Calu3 (cell line): ENCODE data around the gene WDFY4. TPM values are rescaled to one million over a fixed set of nuclear protein-coding genes. Genes with fewer than 3 reads are reported as not detected.

Source experiments
- BruUV-seq: library from RNA; stranded (reverse); fragments of 400-500 nt; replicated peaks from 2 replicates; lab custom pipeline; 2021; lab: Mats Ljungman, UMichigan
- CTCF ChIA-PET: fragments of 300-600 bp; sonication (Branson Sonifier 250); formaldehyde crosslinking; loops from one replicate; lab custom pipeline; 2022; ENCODE audit warnings: antibody characterized with exemption; lab: Charles Lee
- DNase-seq: peaks from one replicate; pipeline ENCODE4 v3.0.0; 2022
- H3K27ac Mint-ChIP-seq: one replicate; pipeline ENCODE4 v1.8.0; 2022; ENCODE audit warnings: mixed read lengths; ENCODE audit not compliant: unreplicated experiment
- H3K27me3 Mint-ChIP-seq: one replicate; pipeline ENCODE4 v1.8.0; 2022; ENCODE audit warnings: mixed read lengths; ENCODE audit not compliant: unreplicated experiment
- H3K36me3 Mint-ChIP-seq: one replicate; pipeline ENCODE4 v1.8.0; 2022; ENCODE audit warnings: mild to moderate bottlenecking, moderate library complexity, mixed read lengths; ENCODE audit not compliant: insufficient read depth, unreplicated experiment
- H3K4me1 Mint-ChIP-seq: one replicate; pipeline ENCODE4 v1.8.0; 2022; ENCODE audit warnings: mild to moderate bottlenecking, low read depth, mixed read lengths; ENCODE audit not compliant: unreplicated experiment
- H3K4me3 Mint-ChIP-seq: one replicate; pipeline ENCODE4 v1.8.0; 2022; ENCODE audit warnings: mild to moderate bottlenecking, low read depth, moderate library complexity, mixed read lengths; ENCODE audit not compliant: unreplicated experiment
- H3K9me3 Mint-ChIP-seq: one replicate; pipeline ENCODE4 v1.8.0; 2022; ENCODE audit warnings: low read depth, mixed read lengths; ENCODE audit not compliant: unreplicated experiment
- intact Hi-C: fragments of 100-400 bp; cut with micrococcal nuclease; formaldehyde crosslinking; loops from one replicate; pipeline ENCODE4 v1.10.0; 2022; ENCODE audit not compliant: unreplicated experiment
- total RNA-seq: library from RNA; stranded (reverse); gene quantifications from 2 replicates; pipeline ENCODE4 v1.2.3, GENCODE V29; 2022
- TF ChIP-seq, protein P1 (sequence below): fragments of 200-600 bp; IDR thresholded peaks from one replicate; pipeline ENCODE4 v1.8.0; 2022; ENCODE audit warnings: antibody characterized with exemption; ENCODE audit not compliant: unreplicated experiment

WDFY4 gene
- total RNA-seq, 1 experiment from 2014 or later = not detected

DNA sequence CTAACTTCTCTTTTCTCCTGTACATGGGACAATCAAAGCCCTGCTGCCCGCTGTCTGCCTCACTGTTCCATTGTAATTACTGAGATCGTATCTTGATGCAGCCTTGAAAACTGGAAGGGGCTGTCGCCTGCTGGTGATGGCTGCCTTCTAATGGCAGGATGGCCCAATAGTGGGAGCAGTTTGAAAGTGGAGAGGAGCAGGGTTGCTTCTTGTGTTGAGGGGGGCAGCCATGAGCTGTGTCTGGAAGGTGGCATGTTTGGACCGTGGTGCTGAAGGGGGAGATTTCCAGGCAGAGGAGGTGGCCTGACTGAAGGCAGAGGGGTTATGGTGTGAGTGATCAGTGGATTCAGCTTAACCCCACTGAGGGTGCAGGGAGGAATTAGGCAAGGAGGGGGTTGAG lies 8.1 kb downstream of the WDFY4 start:
- BruUV-seq = no TSS peak
- Mint-ChIP-seq H3K4me3 (no peak overlapping the region), H3K4me1 (no peaks in the 10 kb centered on the region), H3K27ac (no peak overlapping the region), H3K27me3 (peaks cover 63% of the 10 kb centered on the region), H3K36me3 (no peaks in the 10 kb centered on the region), H3K9me3 (no peaks in the 10 kb centered on the region)
- TF ChIP-seq, protein P1, sequence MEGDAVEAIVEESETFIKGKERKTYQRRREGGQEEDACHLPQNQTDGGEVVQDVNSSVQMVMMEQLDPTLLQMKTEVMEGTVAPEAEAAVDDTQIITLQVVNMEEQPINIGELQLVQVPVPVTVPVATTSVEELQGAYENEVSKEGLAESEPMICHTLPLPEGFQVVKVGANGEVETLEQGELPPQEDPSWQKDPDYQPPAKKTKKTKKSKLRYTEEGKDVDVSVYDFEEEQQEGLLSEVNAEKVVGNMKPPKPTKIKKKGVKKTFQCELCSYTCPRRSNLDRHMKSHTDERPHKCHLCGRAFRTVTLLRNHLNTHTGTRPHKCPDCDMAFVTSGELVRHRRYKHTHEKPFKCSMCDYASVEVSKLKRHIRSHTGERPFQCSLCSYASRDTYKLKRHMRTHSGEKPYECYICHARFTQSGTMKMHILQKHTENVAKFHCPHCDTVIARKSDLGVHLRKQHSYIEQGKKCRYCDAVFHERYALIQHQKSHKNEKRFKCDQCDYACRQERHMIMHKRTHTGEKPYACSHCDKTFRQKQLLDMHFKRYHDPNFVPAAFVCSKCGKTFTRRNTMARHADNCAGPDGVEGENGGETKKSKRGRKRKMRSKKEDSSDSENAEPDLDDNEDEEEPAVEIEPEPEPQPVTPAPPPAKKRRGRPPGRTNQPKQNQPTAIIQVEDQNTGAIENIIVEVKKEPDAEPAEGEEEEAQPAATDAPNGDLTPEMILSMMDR = no peak
- no peak for DNase-seq
- CTCF ChIA-PET = no interaction called here
- intact Hi-C loops = no loop called here

- H3K27ac Mint-ChIP-seq = no peak overlapping the region
- intact Hi-C loops = no loop called here
- H3K27me3 Mint-ChIP-seq = peaks cover 67% of the 10 kb centered on the region
- no TSS peak for BruUV-seq
- H3K36me3 Mint-ChIP-seq = no peaks in the 10 kb centered on the region
- no peak overlapping the region for H3K4me3 Mint-ChIP-seq
- TF ChIP-seq, protein P1 = no peak
- CTCF ChIA-PET = no interaction called here
- DNase-seq = no peak
- no peaks in the 10 kb centered on the region for H3K9me3 Mint-ChIP-seq
- no peaks in the 10 kb centered on the region for H3K4me1 Mint-ChIP-seq
Measured at GRCh38 chr10:48693206-48693605, 8.5 kb downstream of the WDFY4 start.

GRCh38 chr10:48694371-48695030 lies 9.8 kb downstream of the WDFY4 start:
- H3K27me3 Mint-ChIP-seq = peaks cover 80% of the 10 kb centered on the region
- CTCF ChIA-PET = no interaction called here
- BruUV-seq = no TSS peak
- intact Hi-C loops = no loop called here
- H3K27ac Mint-ChIP-seq = no peak overlapping the region
- no peaks in the 10 kb centered on the region for H3K4me1 Mint-ChIP-seq
- no peaks in the 10 kb centered on the region for H3K36me3 Mint-ChIP-seq
- DNase-seq = no peak
- no peaks in the 10 kb centered on the region for H3K9me3 Mint-ChIP-seq
- no peak overlapping the region for H3K4me3 Mint-ChIP-seq
- TF ChIP-seq, protein P1 = no peak

GRCh38 chr10:48695636-48696534 lies 11.2 kb downstream of the WDFY4 start:
- CTCF ChIA-PET = no interaction called here
- BruUV-seq = no TSS peak

More at GRCh38 chr10:48695636-48696534, 11.2 kb downstream of the WDFY4 start:
- TF ChIP-seq, protein P1 = no peak
- Mint-ChIP-seq H3K36me3 (no peaks in the 10 kb centered on the region), H3K4me3 (no peak overlapping the region), H3K9me3 (no peaks in the 10 kb centered on the region), H3K27ac (no peak overlapping the region), H3K4me1 (no peaks in the 10 kb centered on the region), H3K27me3 (peaks cover 92% of the 10 kb centered on the region)
- intact Hi-C loops = no loop called here
- DNase-seq = no peak
